ENCODE results near the gene LSAMP. TPM values are rescaled to one million over a fixed set of nuclear protein-coding genes. Genes with fewer than 3 reads are reported as not detected.

LSAMP gene
- total RNA-seq, 1 donor: 1.3 TPM

- TF ChIP-seq CTCF (IDR thresholded peaks at IDR 0.05; ENCODE audit: insufficient read depth, low read depth, low read length): no peak
- H3K4me3 ChIP-seq (ENCODE audit: low read depth, low read length): no peak overlapping the region
- DNase-seq (ENCODE audit: low read depth): no peak
Observed at GRCh38 chr3:115921711-115922110, 523.6 kb downstream of the LSAMP start.

GRCh38 chr3:115918900-115919299, 526.4 kb downstream of the LSAMP start:
- no peak overlapping the region for H3K4me3 ChIP-seq (ENCODE audit: low read depth, low read length)
- no peak for TF ChIP-seq CTCF (IDR thresholded peaks at IDR 0.05; ENCODE audit: insufficient read depth, low read depth, low read length)
- DNase-seq (ENCODE audit: low read depth): no peak

- DNase-seq (ENCODE audit: low read depth): no peak
- no peak overlapping the region for H3K4me3 ChIP-seq (ENCODE audit: low read depth, low read length)
- no peak for TF ChIP-seq CTCF (IDR thresholded peaks at IDR 0.05; ENCODE audit: insufficient read depth, low read depth, low read length)
Observed at GRCh38 chr3:115916866-115917265, 528.4 kb downstream of the LSAMP start.

- no peak overlapping the region for H3K4me3 ChIP-seq (ENCODE audit: low read depth, low read length)
- TF ChIP-seq CTCF (IDR thresholded peaks at IDR 0.05; ENCODE audit: insufficient read depth, low read depth, low read length): no peak
- no peak for DNase-seq (ENCODE audit: low read depth)
Observed at GRCh38 chr3:115915061-115915460, 530.2 kb downstream of the LSAMP start.

DNA sequence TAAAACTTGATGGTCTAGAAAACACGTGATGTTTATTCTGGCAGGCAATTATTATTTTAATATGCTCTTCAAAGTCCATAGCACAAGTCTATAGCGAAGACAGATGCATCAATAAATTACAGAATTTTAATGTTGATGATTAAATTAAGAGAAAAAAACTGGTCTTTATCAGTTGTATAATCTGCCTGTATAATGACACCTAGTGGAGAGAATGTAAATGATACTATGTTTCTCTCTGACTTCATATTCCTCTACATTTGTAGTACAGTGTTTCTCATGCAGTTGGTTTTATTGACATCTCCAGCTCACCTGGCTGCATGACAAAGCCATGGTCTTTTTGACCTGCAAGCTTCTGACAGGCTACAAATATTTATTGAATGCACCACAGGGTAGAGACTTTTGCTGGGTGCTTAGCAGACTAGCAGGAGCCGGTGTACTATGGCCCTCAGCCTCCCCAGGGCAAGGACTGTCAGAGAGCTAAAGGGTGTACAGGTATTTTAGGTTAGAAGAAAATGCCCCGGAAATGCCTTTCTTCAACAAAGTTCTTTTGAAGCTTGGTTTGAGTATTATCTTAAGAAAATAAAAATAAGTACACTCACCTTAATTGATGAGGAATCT, 532.1 kb downstream of the LSAMP start:
- no peak overlapping the region for H3K4me3 ChIP-seq (ENCODE audit: low read depth, low read length)
- TF ChIP-seq CTCF (IDR thresholded peaks at IDR 0.05; ENCODE audit: insufficient read depth, low read depth, low read length): peak; percentile 39
- DNase-seq (ENCODE audit: low read depth): no peak

- H3K4me3 ChIP-seq (ENCODE audit: low read depth, low read length): no peak overlapping the region
- DNase-seq (ENCODE audit: low read depth): peak; percentile 20
- no peak for TF ChIP-seq CTCF (IDR thresholded peaks at IDR 0.05; ENCODE audit: insufficient read depth, low read depth, low read length)
Observed at GRCh38 chr3:115912372-115912771, 532.9 kb downstream of the LSAMP start.

GRCh38 chr3:115905871-115906270, 539.4 kb downstream of the LSAMP start:
- no peak for TF ChIP-seq CTCF (IDR thresholded peaks at IDR 0.05; ENCODE audit: insufficient read depth, low read depth, low read length)

More at GRCh38 chr3:115905871-115906270, 539.4 kb downstream of the LSAMP start:
- no peak overlapping the region for H3K4me3 ChIP-seq (ENCODE audit: low read depth, low read length)
- no peak for DNase-seq (ENCODE audit: low read depth)

Data from fibroblast of villous mesenchyme (primary cell).